Stimulated activated CD8-positive, alpha-beta memory T cell treated with anti-CD3 and anti-CD28 coated beads, Interleukin-12 subunit alpha, Interleukin-12 subunit beta, amount 100 ng/mL, for 24 hours (primary cell): ENCODE measurements around the gene POLR1E.

Experiments
- DNase-seq: peaks from one replicate; pipeline ENCODE4 v3.0.0-alpha.2; 2020; ENCODE audit errors: extremely low read depth

Gene POLR1E

GRCh38 chr9:37539634-37540033 lies 53.9 kb downstream of the POLR1E start:
- no peak for DNase-seq

GRCh38 chr9:37540634-37541033 lies 54.9 kb downstream of the POLR1E start:
- no peak for DNase-seq

GRCh38 chr9:37541465-37541864 lies 55.7 kb downstream of the POLR1E start:
- DNase-seq: no peak

GRCh38 chr9:37542488-37542887 lies 56.7 kb downstream of the POLR1E start:
- no peak for DNase-seq

GRCh38 chr9:37542895-37543294 lies 57.1 kb downstream of the POLR1E start:
- no peak for DNase-seq

GRCh38 chr9:37543468-37543867 lies 57.7 kb downstream of the POLR1E start:
- no peak for DNase-seq

GRCh38 chr9:37547328-37547878 lies 61.7 kb downstream of the POLR1E start:
- no peak for DNase-seq

- no peak for DNase-seq
Measured at GRCh38 chr9:37549527-37549926, 63.8 kb downstream of the POLR1E start.

GRCh38 chr9:37550781-37551180 lies 65.0 kb downstream of the POLR1E start:
- no peak for DNase-seq

GRCh38 chr9:37551468-37551867 lies 65.7 kb downstream of the POLR1E start:
- no peak for DNase-seq

- no peak for DNase-seq
Measured at GRCh38 chr9:37551888-37552287, 66.1 kb downstream of the POLR1E start.
